Measurements from ENCODE around the gene PGS1.

The PGS1 gene

GRCh38 chr17:78428025-78428575, 49.7 kb downstream of the PGS1 start:
- Histone ChIP-seq H3K9ac (ENCODE audit: low read depth, low read length) (no peak overlapping the region), H3K4me3 (ENCODE audit: low read length) (no peak overlapping the region), H3K27ac (ENCODE audit: low read length) (no peak overlapping the region), H3K9me3 (ENCODE audit: insufficient read depth, low read depth, low read length) (no peaks in the 10 kb centered on the region), H3K4me1 (ENCODE audit: insufficient read depth, low read length) (peaks cover 5% of the 10 kb centered on the region; the same call in 1 of the 2 replicates), H3K36me3 (ENCODE audit: insufficient read depth, low read depth, low read length) (peaks cover 43% of the 10 kb centered on the region), H3K27me3 (ENCODE audit: insufficient read depth, low read length) (no peaks in the 10 kb centered on the region)

GRCh38 chr17:78428836-78429617, 50.6 kb downstream of the PGS1 start:
- no peak overlapping the region for H3K4me3 ChIP-seq (ENCODE audit: low read length)
- H3K36me3 ChIP-seq (ENCODE audit: insufficient read depth, low read depth, low read length) = peaks cover 33% of the 10 kb centered on the region
- H3K4me1 ChIP-seq (ENCODE audit: insufficient read depth, low read length) = peaks cover 5% of the 10 kb centered on the region; the same call in 1 of the 2 replicates
- H3K27ac ChIP-seq (ENCODE audit: low read length) = no peak overlapping the region
- no peaks in the 10 kb centered on the region for H3K27me3 ChIP-seq (ENCODE audit: insufficient read depth, low read length)
- no peaks in the 10 kb centered on the region for H3K9me3 ChIP-seq (ENCODE audit: insufficient read depth, low read depth, low read length)
- no peak overlapping the region for H3K9ac ChIP-seq (ENCODE audit: low read depth, low read length)

- no peak overlapping the region for H3K27ac ChIP-seq (ENCODE audit: low read length)
- H3K9ac ChIP-seq (ENCODE audit: low read depth, low read length) = no peak overlapping the region
- peaks cover 5% of the 10 kb centered on the region; the same call in 1 of the 2 replicates for H3K4me1 ChIP-seq (ENCODE audit: insufficient read depth, low read length)
- peaks cover 28% of the 10 kb centered on the region for H3K36me3 ChIP-seq (ENCODE audit: insufficient read depth, low read depth, low read length)
- H3K9me3 ChIP-seq (ENCODE audit: insufficient read depth, low read depth, low read length) = no peaks in the 10 kb centered on the region
- H3K27me3 ChIP-seq (ENCODE audit: insufficient read depth, low read length) = no peaks in the 10 kb centered on the region
- no peak overlapping the region for H3K4me3 ChIP-seq (ENCODE audit: low read length)
These were observed 51.2 kb downstream of the PGS1 start for GRCh38 chr17:78429618-78429995.

- H3K4me3 ChIP-seq (ENCODE audit: low read length) = peak overlapping the region; percentile 3; the same call in 1 of the 2 replicates
- no peaks in the 10 kb centered on the region for H3K27me3 ChIP-seq (ENCODE audit: insufficient read depth, low read length)
- no peak overlapping the region for H3K27ac ChIP-seq (ENCODE audit: low read length)
- peaks cover 16% of the 10 kb centered on the region for H3K36me3 ChIP-seq (ENCODE audit: insufficient read depth, low read depth, low read length)
- H3K4me1 ChIP-seq (ENCODE audit: insufficient read depth, low read length) = peaks cover 5% of the 10 kb centered on the region; the same call in 1 of the 2 replicates
- H3K9me3 ChIP-seq (ENCODE audit: insufficient read depth, low read depth, low read length) = no peaks in the 10 kb centered on the region
- peak overlapping the region; percentile 16; the same call in 1 of the 2 replicates for H3K9ac ChIP-seq (ENCODE audit: low read depth, low read length)
These were observed 52.6 kb downstream of the PGS1 start for GRCh38 chr17:78430892-78431691.

- H3K4me3 ChIP-seq (ENCODE audit: low read length) = no peak overlapping the region
- H3K27me3 ChIP-seq (ENCODE audit: insufficient read depth, low read length) = no peaks in the 10 kb centered on the region
- peaks cover 10% of the 10 kb centered on the region; the same call in 1 of the 2 replicates for H3K36me3 ChIP-seq (ENCODE audit: insufficient read depth, low read depth, low read length)
- H3K27ac ChIP-seq (ENCODE audit: low read length) = no peak overlapping the region
- no peaks in the 10 kb centered on the region for H3K9me3 ChIP-seq (ENCODE audit: insufficient read depth, low read depth, low read length)
- peaks cover 5% of the 10 kb centered on the region; the same call in 1 of the 2 replicates for H3K4me1 ChIP-seq (ENCODE audit: insufficient read depth, low read length)
- H3K9ac ChIP-seq (ENCODE audit: low read depth, low read length) = no peak overlapping the region
These were observed 53.2 kb downstream of the PGS1 start for GRCh38 chr17:78431692-78431958.

- H3K36me3 ChIP-seq (ENCODE audit: insufficient read depth, low read depth, low read length) = peaks cover 6% of the 10 kb centered on the region; the same call in 1 of the 2 replicates
- H3K4me1 ChIP-seq (ENCODE audit: insufficient read depth, low read length) = peaks cover 5% of the 10 kb centered on the region; the same call in 1 of the 2 replicates
- H3K9me3 ChIP-seq (ENCODE audit: insufficient read depth, low read depth, low read length) = no peaks in the 10 kb centered on the region
- no peak overlapping the region for H3K9ac ChIP-seq (ENCODE audit: low read depth, low read length)
- H3K4me3 ChIP-seq (ENCODE audit: low read length) = no peak overlapping the region
- H3K27ac ChIP-seq (ENCODE audit: low read length) = no peak overlapping the region
- H3K27me3 ChIP-seq (ENCODE audit: insufficient read depth, low read length) = no peaks in the 10 kb centered on the region
These were observed 54.0 kb downstream of the PGS1 start for GRCh38 chr17:78432226-78433012.

GRCh38 chr17:78433013-78433727, 54.7 kb downstream of the PGS1 start:
- Histone ChIP-seq H3K9ac (ENCODE audit: low read depth, low read length) (no peak overlapping the region), H3K36me3 (ENCODE audit: insufficient read depth, low read depth, low read length) (peaks cover 6% of the 10 kb centered on the region; the same call in 1 of the 2 replicates), H3K27me3 (ENCODE audit: insufficient read depth, low read length) (no peaks in the 10 kb centered on the region), H3K4me1 (ENCODE audit: insufficient read depth, low read length) (peaks cover 5% of the 10 kb centered on the region; the same call in 1 of the 2 replicates), H3K4me3 (ENCODE audit: low read length) (no peak overlapping the region), H3K9me3 (ENCODE audit: insufficient read depth, low read depth, low read length) (no peaks in the 10 kb centered on the region), H3K27ac (ENCODE audit: low read length) (no peak overlapping the region)

- H3K4me3 ChIP-seq (ENCODE audit: low read length) = no peak overlapping the region
- no peak overlapping the region for H3K9ac ChIP-seq (ENCODE audit: low read depth, low read length)
- H3K36me3 ChIP-seq (ENCODE audit: insufficient read depth, low read depth, low read length) = peaks cover 6% of the 10 kb centered on the region; the same call in 1 of the 2 replicates
- no peak overlapping the region for H3K27ac ChIP-seq (ENCODE audit: low read length)
- no peaks in the 10 kb centered on the region for H3K9me3 ChIP-seq (ENCODE audit: insufficient read depth, low read depth, low read length)
- H3K4me1 ChIP-seq (ENCODE audit: insufficient read depth, low read length) = peaks cover 5% of the 10 kb centered on the region; the same call in 1 of the 2 replicates
- no peaks in the 10 kb centered on the region for H3K27me3 ChIP-seq (ENCODE audit: insufficient read depth, low read length)
These were observed 55.4 kb downstream of the PGS1 start for GRCh38 chr17:78433780-78434335.

GRCh38 chr17:78434455-78435329, 56.2 kb downstream of the PGS1 start:
- no peak overlapping the region for H3K4me3 ChIP-seq (ENCODE audit: low read length)
- H3K36me3 ChIP-seq (ENCODE audit: insufficient read depth, low read depth, low read length) = peaks cover under 1% of the 10 kb centered on the region; the same call in 1 of the 2 replicates
- no peaks in the 10 kb centered on the region for H3K9me3 ChIP-seq (ENCODE audit: insufficient read depth, low read depth, low read length)
- no peaks in the 10 kb centered on the region for H3K27me3 ChIP-seq (ENCODE audit: insufficient read depth, low read length)
- no peak overlapping the region for H3K27ac ChIP-seq (ENCODE audit: low read length)
- peaks cover 5% of the 10 kb centered on the region; the same call in 1 of the 2 replicates for H3K4me1 ChIP-seq (ENCODE audit: insufficient read depth, low read length)
- no peak overlapping the region for H3K9ac ChIP-seq (ENCODE audit: low read depth, low read length)
